PC-3 (cell line): Measurements from ENCODE around the gene TUBGCP5.

Experiments used
- CTCF ChIP-seq: fragments of 300-600 bp; sonication (generic); conservative IDR thresholded peaks from 2 replicates; pipeline ENCODE4 v1.5.1; 2017; ENCODE audit warnings: antibody characterized with exemption, low read depth, mild to moderate bottlenecking, low read length
- EZH2 ChIP-seq: fragments of 300-600 bp; sonication (generic); IDR thresholded peaks from one replicate; pipeline ENCODE4 v1.6.1; 2017; ENCODE audit warnings: antibody characterized with exemption, mild to moderate bottlenecking, low read length; ENCODE audit not compliant: unreplicated experiment
- EZH2phosphoT487 ChIP-seq: fragments of 300-600 bp; sonication (generic); IDR thresholded peaks from 2 replicates; pipeline ENCODE4 v1.6.1; 2018; ENCODE audit warnings: mild to moderate bottlenecking, antibody characterized with exemption, low read length, borderline replicate concordance

GRCh38 chr15:22981051-22981840 is 58.1 kb downstream of the TUBGCP5 start:
- no peak for TF ChIP-seq EZH2
- no peak for TF ChIP-seq CTCF
- TF ChIP-seq EZH2phosphoT487, result no peak
